OCI-LY7 (cell line): ENCODE results near the gene EFHD2. TPM values are rescaled to one million over a fixed set of nuclear protein-coding genes. Genes with fewer than 3 reads are reported as not detected.
"Not testable (repeated sequence)": the region's sequence is repeated elsewhere in the genome, so short reads cannot be mapped to it uniquely, and the experiment has no call there.

Experiments
- BruUV-seq: library from RNA; stranded (reverse); fragments of 400-500 nt; replicated peaks from 2 replicates; lab custom pipeline; 2021; lab: Mats Ljungman, UMichigan
- CTCF ChIA-PET: fragments of 300-600 bp; sonication (Branson Sonifier 250); formaldehyde crosslinking; loops from one replicate; lab custom pipeline; 2022; ENCODE audit warnings: antibody characterized with exemption; ENCODE audit not compliant: unreplicated experiment; lab: Charles Lee
- POLR2A ChIA-PET: fragments of 300-600 bp; sonication (Branson Sonifier 250); formaldehyde crosslinking; loops from one replicate; lab custom pipeline; 2022; ENCODE audit warnings: antibody characterized with exemption; lab: Charles Lee
- DNase-seq: peaks from one replicate; pipeline ENCODE4 v3.0.0-alpha.2; 2015; ENCODE audit warnings: low spot score
- H2AFZ ChIP-seq: fragments of 200-600 bp; sonication (generic), shearing (Covaris generic); 2 replicates; pipeline ENCODE4 v1.6.1; 2014; ENCODE audit warnings: mild to moderate bottlenecking, antibody characterized with exemption, low read length, moderate library complexity
- H3K27ac ChIP-seq: fragments of 200-600 bp; sonication (generic); 2 replicates; pipeline ENCODE4 v1.5.1; 2014; ENCODE audit warnings: mixed run types, low read depth, mild to moderate bottlenecking, moderate library complexity, low read length, inconsistent platforms; ENCODE audit not compliant: poor library complexity, severe bottlenecking
- H3K36me3 ChIP-seq: fragments of 200-600 bp; sonication (generic); 2 replicates; pipeline ENCODE4 v1.6.1; 2014; ENCODE audit warnings: mild to moderate bottlenecking, antibody characterized with exemption, low read length, moderate library complexity, mixed read lengths; ENCODE audit not compliant: insufficient read depth
- H3K4me1 ChIP-seq: fragments of 200-600 bp; sonication (generic); 2 replicates; pipeline ENCODE4 v1.5.1; 2014; ENCODE audit warnings: mild to moderate bottlenecking, low read length; ENCODE audit not compliant: insufficient read depth, poor library complexity, severe bottlenecking
- H3K4me2 ChIP-seq: fragments of 200-600 bp; sonication (generic); 2 replicates; pipeline ENCODE4 v1.6.1; 2014; ENCODE audit warnings: mild to moderate bottlenecking, low read length
- H3K4me3 ChIP-seq: fragments of 200-600 bp; sonication (generic); 2 replicates; pipeline ENCODE4 v1.5.1; 2014; ENCODE audit warnings: mild to moderate bottlenecking, low read depth, low read length; ENCODE audit not compliant: poor library complexity, severe bottlenecking
- H3K79me2 ChIP-seq: fragments of 200-600 bp; sonication (generic); 2 replicates; pipeline ENCODE4 v1.6.1; 2016; ENCODE audit warnings: low read depth, mild to moderate bottlenecking, low read length, moderate library complexity, mixed read lengths; ENCODE audit not compliant: insufficient read depth
- H3K9me2 ChIP-seq: fragments of 200-600 bp; sonication (generic); 2 replicates; pipeline ENCODE4 v1.6.1; 2016; ENCODE audit warnings: mild to moderate bottlenecking, low read length, mixed read lengths; ENCODE audit not compliant: insufficient read depth
- H3K9me3 ChIP-seq: fragments of 200-600 bp; sonication (generic); 2 replicates; pipeline ENCODE4 v1.6.1; 2014; ENCODE audit warnings: mild to moderate bottlenecking, mixed run types, low read length, mixed read lengths
- H4K20me1 ChIP-seq: fragments of 200-600 bp; sonication (generic); 2 replicates; pipeline ENCODE4 v1.6.1; 2014; ENCODE audit warnings: mild to moderate bottlenecking, antibody characterized with exemption, low read length, moderate library complexity, mixed read lengths; ENCODE audit not compliant: insufficient read depth
- CTCF ChIP-seq: fragments of 200-600 bp; sonication (generic); conservative IDR thresholded peaks from 2 replicates; pipeline ENCODE4 v1.5.1; 2014; ENCODE audit warnings: mild to moderate bottlenecking, antibody characterized with exemption, low read length, moderate library complexity, mixed read lengths
- EZH2phosphoT487 ChIP-seq: fragments of 200-600 bp; sonication (generic); IDR thresholded peaks from 2 replicates; pipeline ENCODE4 v1.6.1; 2018; ENCODE audit warnings: low read depth, borderline replicate concordance, mild to moderate bottlenecking, mixed run types, antibody characterized with exemption, low read length, moderate library complexity, mixed read lengths
- intact Hi-C: fragments of 100-400 bp; cut with micrococcal nuclease; formaldehyde crosslinking; loops from one replicate; pipeline ENCODE4 v1.10.0; 2022; ENCODE audit not compliant: unreplicated experiment
- total RNA-seq, 2 experiments: library from RNA; depleted of rRNA in 1 of 2; stranded (reverse); fragments of >200 nt in 1 of 2; shearing (Covaris generic) in 1 of 2; gene quantifications; 2 replicates each; pipeline ENCODE4 v1.2.3, GENCODE V29; 2014 to 2022

EFHD2 gene
- total RNA-seq, 2 experiments from 2014 or later, result 27.3 to 42.0 TPM

GRCh38 chr1:15469361-15469760 lies 59.7 kb downstream of the EFHD2 start:
- DNase-seq, result no peak
- Histone ChIP-seq H2AFZ (no peak overlapping the region), H3K9me3 (no peaks in the 10 kb centered on the region), H3K4me3 (no peak overlapping the region), H3K4me2 (no peak overlapping the region), H3K27ac (no peak overlapping the region), H4K20me1 (no peaks in the 10 kb centered on the region), H3K4me1 (no peaks in the 10 kb centered on the region), H3K36me3 (no peaks in the 10 kb centered on the region), H3K79me2 (no peaks in the 10 kb centered on the region), H3K9me2 (no peaks in the 10 kb centered on the region)
- ChIA-PET POLR2A (no interaction called here), CTCF (no interaction called here)
- intact Hi-C loops, result no loop called here
- no TSS peak for BruUV-seq
- TF ChIP-seq EZH2phosphoT487 (no peak), CTCF (no peak)

GRCh38 chr1:15469821-15470448 lies 60.2 kb downstream of the EFHD2 start:
- DNase-seq, intact Hi-C loops, H3K4me1 ChIP-seq, CTCF ChIA-PET, H3K9me2 ChIP-seq, H4K20me1 ChIP-seq, BruUV-seq, H3K9me3 ChIP-seq, H2AFZ ChIP-seq, H3K27ac ChIP-seq, H3K36me3 ChIP-seq, POLR2A ChIA-PET, H3K79me2 ChIP-seq, H3K4me3 ChIP-seq, H3K4me2 ChIP-seq: not testable (repeated sequence)

- CTCF ChIA-PET, H3K4me1 ChIP-seq, H4K20me1 ChIP-seq, intact Hi-C loops, DNase-seq, H3K36me3 ChIP-seq, H3K4me3 ChIP-seq, H3K27ac ChIP-seq, H3K79me2 ChIP-seq, H3K9me3 ChIP-seq, BruUV-seq, H3K4me2 ChIP-seq, POLR2A ChIA-PET, H3K9me2 ChIP-seq, H2AFZ ChIP-seq: not testable (repeated sequence)
Observed at GRCh38 chr1:15471067-15471466, 61.4 kb downstream of the EFHD2 start.

- H3K36me3 ChIP-seq, H3K4me2 ChIP-seq, H2AFZ ChIP-seq, H3K9me2 ChIP-seq, H3K79me2 ChIP-seq, H3K27ac ChIP-seq, DNase-seq, CTCF ChIA-PET, H3K4me1 ChIP-seq, H4K20me1 ChIP-seq, BruUV-seq, H3K4me3 ChIP-seq, H3K9me3 ChIP-seq, intact Hi-C loops: not testable (repeated sequence)
- POLR2A ChIA-PET, result interaction anchor here (0.6 kb wide), 1 partner anchor 34 kb away, joined by 3 read pairs; no protein-coding TSS in a partner anchor
Observed at GRCh38 chr1:15471723-15472122, 62.0 kb downstream of the EFHD2 start.
